Astrocyte of the cerebellum (primary cell): ENCODE results near the gene AIM2.

Source experiments
- DNase-seq: peaks from one replicate; pipeline ENCODE4 v3.0.0-alpha.2; 2011; ENCODE audit warnings: low read depth
- H3K4me3 ChIP-seq: 2 replicates; pipeline ENCODE4 v1.5.1; 2011; ENCODE audit warnings: mild to moderate bottlenecking, low read depth, low read length, moderate library complexity
- in situ Hi-C: cut with HindIII; loops from 2 replicates; pipeline ENCODE4 v1.10.0; 2017; ENCODE audit warnings: low sequenced_read_pairs
- TF ChIP-seq, protein P1 (sequence below): IDR thresholded peaks from 2 replicates; pipeline ENCODE4 v1.5.1; 2012; ENCODE audit warnings: low read length, low read depth, moderate library complexity, mild to moderate bottlenecking; ENCODE audit errors: missing control alignments

Gene AIM2

DNA sequence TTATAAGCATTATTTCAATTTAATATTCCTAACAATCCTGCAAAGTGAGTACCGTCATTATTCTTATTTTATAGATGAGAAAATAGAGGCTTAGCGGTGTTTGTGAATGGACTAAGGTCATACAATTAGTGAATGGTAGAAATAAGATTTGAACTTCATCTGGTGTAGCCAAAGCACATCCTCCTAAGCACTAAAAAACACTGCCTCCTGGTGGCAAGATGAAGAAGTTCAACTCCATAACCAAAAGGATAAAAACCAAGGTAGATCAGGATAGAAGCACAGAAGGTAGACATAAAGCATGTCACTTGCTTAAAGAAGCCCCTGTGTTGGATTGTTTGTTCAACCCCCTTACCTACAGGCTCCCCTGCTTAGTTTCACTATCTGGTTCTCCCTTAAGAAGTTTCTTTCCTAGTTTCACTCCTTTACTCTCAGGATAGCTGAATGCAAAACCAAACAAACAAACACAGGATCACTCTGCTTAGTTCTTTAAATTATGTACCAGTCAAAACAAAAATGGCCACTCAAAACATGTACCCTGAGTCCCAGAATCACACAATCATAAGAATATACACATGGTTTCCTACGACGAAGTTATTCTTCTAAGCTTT is 12.7 kb upstream of the AIM2 start:
- H3K4me3 ChIP-seq: no peak overlapping the region
- DNase-seq: no peak
- in situ Hi-C loops: no loop called here
- TF ChIP-seq, protein P1, sequence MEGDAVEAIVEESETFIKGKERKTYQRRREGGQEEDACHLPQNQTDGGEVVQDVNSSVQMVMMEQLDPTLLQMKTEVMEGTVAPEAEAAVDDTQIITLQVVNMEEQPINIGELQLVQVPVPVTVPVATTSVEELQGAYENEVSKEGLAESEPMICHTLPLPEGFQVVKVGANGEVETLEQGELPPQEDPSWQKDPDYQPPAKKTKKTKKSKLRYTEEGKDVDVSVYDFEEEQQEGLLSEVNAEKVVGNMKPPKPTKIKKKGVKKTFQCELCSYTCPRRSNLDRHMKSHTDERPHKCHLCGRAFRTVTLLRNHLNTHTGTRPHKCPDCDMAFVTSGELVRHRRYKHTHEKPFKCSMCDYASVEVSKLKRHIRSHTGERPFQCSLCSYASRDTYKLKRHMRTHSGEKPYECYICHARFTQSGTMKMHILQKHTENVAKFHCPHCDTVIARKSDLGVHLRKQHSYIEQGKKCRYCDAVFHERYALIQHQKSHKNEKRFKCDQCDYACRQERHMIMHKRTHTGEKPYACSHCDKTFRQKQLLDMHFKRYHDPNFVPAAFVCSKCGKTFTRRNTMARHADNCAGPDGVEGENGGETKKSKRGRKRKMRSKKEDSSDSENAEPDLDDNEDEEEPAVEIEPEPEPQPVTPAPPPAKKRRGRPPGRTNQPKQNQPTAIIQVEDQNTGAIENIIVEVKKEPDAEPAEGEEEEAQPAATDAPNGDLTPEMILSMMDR: peak; percentile 42

DNA sequence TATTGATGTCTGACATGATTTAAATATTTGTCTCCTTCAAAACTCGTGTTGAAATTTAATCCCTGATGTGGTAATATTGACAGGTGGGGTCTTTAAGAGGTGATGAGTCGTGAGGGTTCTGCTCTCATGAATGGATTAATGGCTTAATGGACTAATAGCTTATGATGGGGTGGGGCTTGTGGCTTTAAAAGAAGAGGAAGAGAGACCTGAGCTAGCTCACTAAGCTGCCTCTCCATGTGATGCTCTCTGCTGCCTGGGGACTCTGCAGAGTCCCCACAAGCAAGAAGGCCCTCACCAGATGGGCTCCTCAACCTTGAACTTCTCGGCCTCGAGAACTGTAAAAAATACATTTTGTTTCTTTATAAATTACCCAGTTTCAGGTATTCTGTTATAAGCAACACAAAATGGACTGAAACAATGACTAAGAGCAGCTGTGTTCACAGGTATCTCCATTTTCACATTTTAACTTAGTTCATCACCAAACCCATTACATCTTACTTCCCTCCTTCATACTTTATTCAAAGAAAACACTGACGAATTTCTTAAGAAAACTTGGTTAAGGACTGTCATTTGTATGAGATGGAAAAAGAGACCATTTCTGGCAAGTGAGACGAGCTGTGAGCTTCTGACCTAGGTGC is 12.1 kb upstream of the AIM2 start:
- H3K4me3 ChIP-seq: no peak overlapping the region
- DNase-seq: no peak
- in situ Hi-C loops: no loop called here
- TF ChIP-seq, protein P1: no peak

DNA sequence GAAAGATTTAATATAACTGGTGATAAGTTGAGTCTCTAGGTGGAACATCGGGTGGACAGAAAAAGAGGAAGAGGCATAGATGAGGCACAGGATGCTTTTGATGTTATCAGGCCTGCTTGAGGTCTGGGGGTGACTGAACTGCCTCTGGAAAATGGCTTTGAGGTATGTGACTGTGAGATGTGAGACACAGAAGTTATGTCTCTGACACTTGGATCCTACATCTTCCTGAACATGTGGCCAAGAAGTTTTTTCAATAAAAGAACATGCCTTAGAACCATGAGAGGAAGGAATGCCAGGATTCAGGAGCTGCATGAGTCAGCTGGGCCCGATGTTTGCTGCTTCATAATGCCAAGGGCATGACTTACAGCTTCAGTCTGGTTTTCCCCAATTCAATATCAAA is 11.5 kb upstream of the AIM2 start:
- DNase-seq: peak; percentile 38
- H3K4me3 ChIP-seq: no peak overlapping the region
- in situ Hi-C loops: no loop called here
- TF ChIP-seq, protein P1: no peak

- H3K4me3 ChIP-seq: no peak overlapping the region
- DNase-seq: no peak
- TF ChIP-seq, protein P1: no peak
- in situ Hi-C loops: no loop called here
Measured at GRCh38 chr1:159084867-159085266, 8.3 kb upstream of the AIM2 start.

DNA sequence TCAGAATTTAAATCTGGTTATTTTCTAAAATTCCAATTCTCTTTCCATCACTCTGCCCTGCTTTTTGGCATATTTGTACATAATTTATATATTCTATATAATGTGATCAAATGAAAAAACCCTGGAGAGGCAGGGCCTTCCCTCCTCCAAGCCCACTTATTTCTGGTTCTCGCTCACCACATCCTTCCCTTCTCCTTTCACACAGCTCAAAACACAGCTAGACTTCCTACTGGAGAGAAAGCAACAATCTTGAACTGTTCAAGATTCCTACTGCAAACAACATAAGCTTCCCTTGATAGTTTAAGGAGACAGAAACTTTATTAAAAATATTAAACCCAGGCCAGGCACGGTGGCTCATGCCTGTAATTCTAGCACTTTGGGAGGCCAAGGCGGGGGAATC is 7.6 kb upstream of the AIM2 start:
- no peak for DNase-seq
- in situ Hi-C loops: no loop called here
- H3K4me3 ChIP-seq: no peak overlapping the region
- TF ChIP-seq, protein P1: no peak

DNA sequence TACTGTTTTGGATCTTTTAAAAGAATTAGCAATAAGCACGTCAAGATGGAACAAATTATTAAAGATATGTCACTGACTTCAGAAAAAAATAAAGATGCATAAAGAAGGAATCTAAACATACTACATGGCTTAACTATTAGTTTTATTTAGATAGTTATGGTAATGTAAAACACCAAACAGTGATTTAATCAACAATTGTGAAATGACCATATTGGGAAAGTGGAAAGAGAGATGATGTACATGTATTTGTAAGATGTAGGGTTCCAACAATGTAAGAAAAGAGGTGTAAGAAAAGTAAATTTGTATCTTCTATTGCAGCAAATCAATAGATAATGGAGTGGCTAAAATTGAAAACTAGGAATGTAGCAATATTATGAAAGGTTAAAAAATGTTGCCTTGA is 6.4 kb upstream of the AIM2 start:
- H3K4me3 ChIP-seq: no peak overlapping the region
- in situ Hi-C loops: no loop called here
- TF ChIP-seq, protein P1: no peak
- DNase-seq: no peak
